OCI-LY7 (cell line): ENCODE results near the gene EPS8L3.

ENCODE experiments used
- EZH2phosphoT487 ChIP-seq: fragments of 200-600 bp; sonication (generic); IDR thresholded peaks from 2 replicates; pipeline ENCODE4 v1.6.1; 2018; ENCODE audit warnings: low read depth, borderline replicate concordance, mild to moderate bottlenecking, mixed run types, antibody characterized with exemption, low read length, moderate library complexity, mixed read lengths
- TF ChIP-seq, protein P1 (sequence below): fragments of 200-600 bp; sonication (generic); conservative IDR thresholded peaks from 2 replicates; pipeline ENCODE4 v1.5.1; 2014; ENCODE audit warnings: mild to moderate bottlenecking, antibody characterized with exemption, low read length, moderate library complexity, mixed read lengths

DNA sequence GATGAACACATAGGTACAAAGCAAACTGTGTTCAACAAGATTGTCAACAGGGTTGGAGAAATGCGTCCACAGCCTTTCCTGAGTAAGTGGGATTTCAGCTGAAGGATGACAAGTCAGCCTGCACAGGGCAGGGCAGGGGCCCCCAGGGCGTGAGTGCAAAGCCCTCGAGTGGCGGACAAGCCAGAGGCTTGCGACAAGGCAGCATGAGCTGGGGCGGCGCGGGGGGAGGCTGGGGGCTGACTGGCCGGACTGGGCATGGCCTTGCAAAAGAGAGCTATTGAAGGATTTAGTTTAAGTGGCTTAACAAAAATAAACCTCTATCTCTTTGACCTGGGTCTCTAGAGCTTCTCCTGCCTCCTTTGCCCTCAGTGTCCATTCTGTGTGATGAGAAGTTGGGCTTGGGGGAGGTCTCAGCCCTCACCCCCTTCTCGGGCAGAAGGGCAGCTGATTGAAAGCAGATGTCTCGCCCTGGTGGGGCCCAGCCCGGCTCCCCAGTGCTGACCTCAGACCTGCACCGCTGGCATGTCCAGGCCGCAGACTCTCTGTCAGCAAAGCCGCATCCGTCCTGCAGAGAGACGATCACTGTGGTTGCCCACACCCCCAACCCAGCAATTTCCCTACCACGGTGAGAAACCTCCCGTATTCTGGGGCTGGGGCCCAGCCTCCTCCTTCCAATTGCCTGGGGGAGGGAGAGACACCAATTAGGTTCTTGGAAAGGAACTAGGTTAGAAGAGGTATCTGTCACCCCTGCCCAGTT is 24.3 kb upstream of the EPS8L3 start:
- TF ChIP-seq, protein P1, sequence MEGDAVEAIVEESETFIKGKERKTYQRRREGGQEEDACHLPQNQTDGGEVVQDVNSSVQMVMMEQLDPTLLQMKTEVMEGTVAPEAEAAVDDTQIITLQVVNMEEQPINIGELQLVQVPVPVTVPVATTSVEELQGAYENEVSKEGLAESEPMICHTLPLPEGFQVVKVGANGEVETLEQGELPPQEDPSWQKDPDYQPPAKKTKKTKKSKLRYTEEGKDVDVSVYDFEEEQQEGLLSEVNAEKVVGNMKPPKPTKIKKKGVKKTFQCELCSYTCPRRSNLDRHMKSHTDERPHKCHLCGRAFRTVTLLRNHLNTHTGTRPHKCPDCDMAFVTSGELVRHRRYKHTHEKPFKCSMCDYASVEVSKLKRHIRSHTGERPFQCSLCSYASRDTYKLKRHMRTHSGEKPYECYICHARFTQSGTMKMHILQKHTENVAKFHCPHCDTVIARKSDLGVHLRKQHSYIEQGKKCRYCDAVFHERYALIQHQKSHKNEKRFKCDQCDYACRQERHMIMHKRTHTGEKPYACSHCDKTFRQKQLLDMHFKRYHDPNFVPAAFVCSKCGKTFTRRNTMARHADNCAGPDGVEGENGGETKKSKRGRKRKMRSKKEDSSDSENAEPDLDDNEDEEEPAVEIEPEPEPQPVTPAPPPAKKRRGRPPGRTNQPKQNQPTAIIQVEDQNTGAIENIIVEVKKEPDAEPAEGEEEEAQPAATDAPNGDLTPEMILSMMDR: no peak
- TF ChIP-seq EZH2phosphoT487: no peak
